Measurements from ENCODE around the gene EPHB2.

EPHB2 gene

DNA sequence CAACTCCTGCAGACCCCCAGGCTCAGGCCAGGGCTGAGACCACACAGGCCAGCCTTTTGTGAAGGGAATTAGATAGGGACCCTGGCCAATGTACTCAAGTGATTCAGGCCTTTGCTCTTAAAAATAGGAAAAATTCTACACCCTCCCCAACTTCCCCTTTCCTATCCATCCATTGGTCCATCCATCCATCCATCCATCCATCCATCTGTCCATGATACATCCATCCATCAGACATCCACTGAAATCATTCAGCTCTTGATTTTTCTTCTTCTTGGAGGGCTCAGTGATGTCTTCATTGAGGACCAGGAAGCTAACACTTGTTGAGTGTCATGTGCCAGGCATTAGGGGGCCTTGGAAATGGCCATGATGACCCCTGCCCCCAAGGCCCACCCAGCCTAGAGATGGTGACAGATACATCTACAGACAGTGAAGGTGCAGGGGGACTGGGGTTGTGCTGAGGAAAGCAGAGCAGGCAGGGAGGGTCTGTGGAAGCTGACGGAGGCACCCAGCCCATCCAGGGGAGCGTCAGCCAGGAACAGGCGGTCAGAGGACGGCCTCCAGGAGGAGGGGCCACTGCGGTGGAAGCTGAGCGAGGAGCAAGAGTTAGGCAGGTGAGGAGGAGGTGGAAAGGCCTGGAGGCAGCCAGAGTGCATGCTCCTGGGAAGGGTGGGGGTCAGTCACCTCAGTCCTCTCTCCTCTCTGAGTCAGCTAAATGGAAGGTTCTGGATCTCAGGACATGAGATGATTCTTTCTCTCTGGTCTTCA, 81.9 kb downstream of the EPHB2 start:
- Mint-ChIP-seq H3K9me3 (no peaks in the 10 kb centered on the region), H3K4me1 (ENCODE audit: low read depth) (no peaks in the 10 kb centered on the region), H3K4me3 (no peak overlapping the region), H3K27ac (no peak overlapping the region), H3K36me3 (ENCODE audit: low read depth) (no peaks in the 10 kb centered on the region), H3K27me3 (ENCODE audit: low read depth) (no peaks in the 10 kb centered on the region)
- no peak for DNase-seq (ENCODE audit: low spot score)

DNA sequence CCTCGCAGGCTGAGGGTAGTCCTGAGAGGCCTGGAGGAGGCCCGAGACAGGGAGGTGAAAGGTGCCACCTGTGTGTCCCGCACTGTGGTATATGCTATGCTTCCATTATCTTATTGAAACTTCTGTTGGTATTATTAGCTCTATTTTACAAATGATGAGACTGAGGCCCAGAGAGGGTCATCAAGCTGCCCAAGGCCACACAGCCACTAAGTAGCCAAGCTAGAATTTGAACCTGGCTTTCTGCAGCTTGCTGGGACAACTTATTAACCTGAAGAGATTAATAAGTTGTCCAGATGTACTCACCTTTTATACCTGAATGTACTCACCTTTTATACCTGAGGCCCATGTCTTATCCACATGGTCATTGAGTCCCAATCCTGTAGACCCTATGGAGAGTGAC, 83.0 kb downstream of the EPHB2 start:
- Mint-ChIP-seq H3K4me1 (ENCODE audit: low read depth) (no peaks in the 10 kb centered on the region), H3K27ac (no peak overlapping the region), H3K36me3 (ENCODE audit: low read depth) (no peaks in the 10 kb centered on the region), H3K27me3 (ENCODE audit: low read depth) (no peaks in the 10 kb centered on the region), H3K4me3 (no peak overlapping the region), H3K9me3 (no peaks in the 10 kb centered on the region)
- DNase-seq (ENCODE audit: low spot score), result no peak

DNA sequence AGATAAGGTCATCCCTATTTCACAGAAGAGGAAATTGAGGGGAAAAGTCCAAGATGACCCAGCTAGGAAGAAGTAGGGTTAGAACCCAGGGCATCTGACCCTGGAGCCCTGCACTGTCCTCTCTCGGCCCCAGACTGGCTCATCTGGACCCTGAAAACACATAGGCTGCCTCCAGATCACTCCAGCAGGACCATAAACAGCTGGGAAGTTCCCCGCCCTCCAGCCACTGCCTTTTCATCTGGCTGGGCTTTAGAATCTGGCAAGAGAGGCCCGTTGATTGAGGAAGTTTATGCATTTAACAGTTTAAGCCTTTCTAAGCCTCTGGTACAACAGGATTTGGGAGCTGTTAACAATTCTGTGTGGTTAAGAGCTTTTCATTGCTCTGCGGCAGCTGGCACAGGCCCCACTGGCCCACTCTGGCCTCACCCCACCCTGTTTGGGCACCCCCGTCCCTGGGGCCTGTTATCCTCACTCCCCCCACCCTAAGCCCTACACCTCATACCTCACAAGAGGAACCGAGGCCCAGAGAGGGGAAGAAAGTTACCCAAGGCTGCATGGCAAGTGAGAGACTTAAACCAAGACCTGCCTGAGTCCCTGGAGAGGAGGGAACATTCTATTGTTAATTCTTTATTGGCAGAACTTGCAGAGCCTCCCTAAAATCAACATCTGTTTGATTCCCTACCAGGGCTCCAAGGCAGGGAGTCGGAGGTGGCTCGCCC, 84.2 kb downstream of the EPHB2 start:
- Mint-ChIP-seq H3K4me1 (ENCODE audit: low read depth) (no peaks in the 10 kb centered on the region), H3K27me3 (ENCODE audit: low read depth) (no peaks in the 10 kb centered on the region), H3K36me3 (ENCODE audit: low read depth) (no peaks in the 10 kb centered on the region), H3K27ac (no peak overlapping the region), H3K9me3 (no peaks in the 10 kb centered on the region), H3K4me3 (no peak overlapping the region)
- DNase-seq (ENCODE audit: low spot score), result no peak

DNA sequence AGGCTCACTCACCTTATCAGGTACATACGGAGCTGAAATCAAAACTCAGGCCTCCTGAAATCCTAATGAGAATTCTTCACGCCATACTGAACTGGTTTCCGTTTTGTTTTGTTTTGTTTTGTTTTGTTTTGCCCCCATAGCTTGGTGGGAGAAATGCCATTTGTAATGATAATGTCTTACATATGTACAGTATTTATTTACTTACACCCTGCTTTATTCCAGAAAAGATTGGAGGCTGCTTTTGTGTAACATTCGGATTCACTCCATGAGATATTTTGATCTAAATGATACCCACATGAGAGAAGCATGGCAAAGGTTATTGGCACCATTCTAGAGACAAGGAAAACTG, 84.7 kb downstream of the EPHB2 start:
- H3K27me3 Mint-ChIP-seq (ENCODE audit: low read depth), result no peaks in the 10 kb centered on the region
- no peak overlapping the region for H3K27ac Mint-ChIP-seq
- DNase-seq (ENCODE audit: low spot score), result no peak
- no peak overlapping the region for H3K4me3 Mint-ChIP-seq
- no peaks in the 10 kb centered on the region for H3K4me1 Mint-ChIP-seq (ENCODE audit: low read depth)
- H3K36me3 Mint-ChIP-seq (ENCODE audit: low read depth), result no peaks in the 10 kb centered on the region
- H3K9me3 Mint-ChIP-seq, result no peaks in the 10 kb centered on the region

DNA sequence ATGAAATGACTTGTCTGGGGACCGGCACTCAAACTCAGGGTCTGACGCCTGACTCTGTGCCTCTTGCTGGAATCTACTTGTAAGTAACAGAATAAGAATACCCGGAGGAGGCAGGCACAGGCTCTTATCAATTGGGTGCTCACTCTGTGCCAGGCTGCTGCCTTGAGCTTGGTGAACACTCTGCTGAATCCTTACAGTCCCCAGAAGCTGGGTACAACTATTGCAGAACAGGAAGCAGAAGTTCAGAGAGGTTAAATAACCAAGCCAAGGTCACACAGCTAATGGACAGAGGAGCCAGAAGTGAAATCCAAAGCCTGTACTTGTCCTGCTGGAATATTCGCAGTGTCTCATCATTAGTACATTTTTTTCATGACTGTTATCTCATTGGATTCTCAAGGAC, 86.0 kb downstream of the EPHB2 start:
- no peak overlapping the region for H3K27ac Mint-ChIP-seq
- H3K36me3 Mint-ChIP-seq (ENCODE audit: low read depth), result no peaks in the 10 kb centered on the region
- H3K4me3 Mint-ChIP-seq, result no peak overlapping the region
- DNase-seq (ENCODE audit: low spot score), result no peak
- H3K27me3 Mint-ChIP-seq (ENCODE audit: low read depth), result no peaks in the 10 kb centered on the region
- H3K4me1 Mint-ChIP-seq (ENCODE audit: low read depth), result no peaks in the 10 kb centered on the region
- no peaks in the 10 kb centered on the region for H3K9me3 Mint-ChIP-seq

DNA sequence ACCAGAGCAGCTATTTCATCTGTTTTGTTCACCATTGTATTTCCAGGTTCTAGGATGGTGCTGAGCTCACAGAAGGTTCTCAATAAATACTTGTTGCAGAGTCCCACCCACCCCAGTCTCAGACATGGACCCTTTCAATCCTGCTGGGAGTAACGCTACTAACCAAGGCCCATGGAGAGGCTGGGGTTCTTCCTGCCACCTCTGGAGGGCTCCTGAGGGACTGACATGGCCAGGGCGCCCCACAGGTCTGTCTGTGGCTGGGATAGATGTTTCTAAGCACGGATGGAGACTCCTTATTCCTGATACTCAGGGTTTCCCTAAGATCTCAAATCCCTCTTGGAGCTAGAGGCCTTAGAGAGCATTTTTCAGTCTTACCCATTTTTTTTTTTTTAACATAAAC, 87.4 kb downstream of the EPHB2 start:
- H3K27me3 Mint-ChIP-seq (ENCODE audit: low read depth), result no peaks in the 10 kb centered on the region
- no peak overlapping the region for H3K27ac Mint-ChIP-seq
- no peak overlapping the region for H3K4me3 Mint-ChIP-seq

DNA sequence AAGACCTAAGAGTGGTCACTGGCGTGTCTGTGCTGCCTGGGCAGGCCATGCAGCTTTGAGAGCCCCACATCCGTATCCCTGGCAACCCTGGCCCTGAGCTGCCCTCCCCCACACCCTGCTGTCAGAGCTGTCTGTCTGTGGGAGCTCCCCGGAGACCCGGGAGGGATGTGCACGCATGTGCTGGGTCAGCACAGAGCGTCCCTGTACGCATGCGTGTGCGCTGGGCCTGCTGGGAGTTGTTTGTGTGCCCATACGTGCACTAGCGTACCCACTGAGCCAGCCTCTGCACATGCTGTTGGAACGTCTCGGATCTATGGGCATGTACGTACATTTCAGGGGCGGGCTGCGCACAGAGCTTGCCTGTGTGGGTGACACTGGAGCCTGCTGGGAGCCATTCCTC, 89.3 kb downstream of the EPHB2 start:
- H3K27me3 Mint-ChIP-seq (ENCODE audit: low read depth), result no peaks in the 10 kb centered on the region
- H3K9me3 Mint-ChIP-seq, result no peaks in the 10 kb centered on the region
- no peak overlapping the region for H3K4me3 Mint-ChIP-seq
- H3K36me3 Mint-ChIP-seq (ENCODE audit: low read depth), result no peaks in the 10 kb centered on the region
- no peak overlapping the region for H3K27ac Mint-ChIP-seq
- no peaks in the 10 kb centered on the region for H3K4me1 Mint-ChIP-seq (ENCODE audit: low read depth)
- no peak for DNase-seq (ENCODE audit: low spot score)

More for the DNA sequence above, 87.4 kb downstream of the EPHB2 start:
- H3K9me3 Mint-ChIP-seq, result no peaks in the 10 kb centered on the region
- H3K36me3 Mint-ChIP-seq (ENCODE audit: low read depth), result no peaks in the 10 kb centered on the region
- DNase-seq (ENCODE audit: low spot score), result no peak
- H3K4me1 Mint-ChIP-seq (ENCODE audit: low read depth), result no peaks in the 10 kb centered on the region

DNA sequence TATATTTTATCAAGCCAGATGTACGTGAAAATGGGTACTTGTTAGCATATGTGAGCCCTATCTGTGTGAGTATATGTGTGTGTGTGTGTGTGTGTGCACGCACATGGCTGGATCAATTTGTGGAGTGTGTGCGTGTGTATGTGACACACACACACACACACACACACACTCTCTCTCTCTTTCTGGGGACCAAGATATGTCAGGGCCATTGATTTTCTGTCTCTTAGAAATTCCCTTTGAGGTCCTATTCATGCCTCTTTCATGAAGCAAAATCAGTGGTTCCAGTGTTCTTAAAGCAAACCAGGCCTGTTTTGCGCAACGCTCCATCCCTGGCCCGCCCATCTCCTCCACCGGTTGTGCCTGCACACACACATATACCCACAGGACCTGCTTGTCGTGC, 90.0 kb downstream of the EPHB2 start:
- H3K36me3 Mint-ChIP-seq (ENCODE audit: low read depth), result no peaks in the 10 kb centered on the region
- DNase-seq (ENCODE audit: low spot score), result no peak
- H3K9me3 Mint-ChIP-seq, result no peaks in the 10 kb centered on the region
- no peaks in the 10 kb centered on the region for H3K4me1 Mint-ChIP-seq (ENCODE audit: low read depth)
- no peaks in the 10 kb centered on the region for H3K27me3 Mint-ChIP-seq (ENCODE audit: low read depth)
- no peak overlapping the region for H3K27ac Mint-ChIP-seq
- no peak overlapping the region for H3K4me3 Mint-ChIP-seq

DNA sequence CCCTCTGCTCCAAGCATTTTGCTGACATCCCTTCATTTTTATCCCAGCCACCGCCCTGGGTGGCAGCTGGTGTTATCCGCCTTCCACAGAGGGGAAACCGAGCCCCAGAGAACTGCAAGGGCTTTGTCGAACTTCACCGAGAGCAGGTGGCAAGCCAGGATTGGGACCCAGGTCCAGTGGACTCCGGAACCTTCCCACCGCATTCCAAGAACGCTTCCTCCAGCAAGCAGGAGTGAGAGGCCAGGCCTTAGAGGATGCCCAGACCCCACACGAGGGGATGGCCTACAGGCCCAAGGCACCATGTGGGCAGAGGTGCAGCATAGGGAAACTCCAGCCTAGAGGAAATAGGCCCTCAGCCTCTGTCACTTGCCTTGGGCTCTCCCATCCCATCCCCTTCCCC, 90.7 kb downstream of the EPHB2 start:
- Mint-ChIP-seq H3K4me3 (no peak overlapping the region), H3K36me3 (ENCODE audit: low read depth) (no peaks in the 10 kb centered on the region), H3K27ac (no peak overlapping the region), H3K4me1 (ENCODE audit: low read depth) (no peaks in the 10 kb centered on the region), H3K27me3 (ENCODE audit: low read depth) (no peaks in the 10 kb centered on the region), H3K9me3 (no peaks in the 10 kb centered on the region)
- no peak for DNase-seq (ENCODE audit: low spot score)

DNA sequence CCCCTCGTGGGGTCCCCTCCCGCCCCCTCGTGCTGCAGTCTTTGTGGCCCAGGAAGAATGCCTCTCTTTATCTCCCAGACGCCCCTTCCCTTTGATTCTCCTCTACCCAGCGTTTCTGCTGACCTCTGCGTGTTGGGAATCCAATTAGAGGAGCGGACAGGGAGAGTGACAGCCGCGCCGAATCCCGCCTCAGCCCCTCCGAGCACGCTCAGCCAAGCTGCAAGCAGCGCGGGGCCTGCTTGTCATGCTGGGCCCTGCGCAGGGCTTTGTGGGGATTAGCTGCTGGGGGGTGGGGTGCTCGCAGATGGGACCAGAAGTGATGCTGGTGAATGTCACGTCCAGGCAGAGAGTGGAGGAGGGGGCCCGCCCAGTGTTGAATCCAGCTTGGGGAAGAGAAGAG, 91.1 kb downstream of the EPHB2 start:
- H3K27me3 Mint-ChIP-seq (ENCODE audit: low read depth), result no peaks in the 10 kb centered on the region
- no peak for DNase-seq (ENCODE audit: low spot score)
- H3K9me3 Mint-ChIP-seq, result no peaks in the 10 kb centered on the region
- H3K36me3 Mint-ChIP-seq (ENCODE audit: low read depth), result no peaks in the 10 kb centered on the region
- H3K27ac Mint-ChIP-seq, result no peak overlapping the region
- no peak overlapping the region for H3K4me3 Mint-ChIP-seq
- no peaks in the 10 kb centered on the region for H3K4me1 Mint-ChIP-seq (ENCODE audit: low read depth)

DNA sequence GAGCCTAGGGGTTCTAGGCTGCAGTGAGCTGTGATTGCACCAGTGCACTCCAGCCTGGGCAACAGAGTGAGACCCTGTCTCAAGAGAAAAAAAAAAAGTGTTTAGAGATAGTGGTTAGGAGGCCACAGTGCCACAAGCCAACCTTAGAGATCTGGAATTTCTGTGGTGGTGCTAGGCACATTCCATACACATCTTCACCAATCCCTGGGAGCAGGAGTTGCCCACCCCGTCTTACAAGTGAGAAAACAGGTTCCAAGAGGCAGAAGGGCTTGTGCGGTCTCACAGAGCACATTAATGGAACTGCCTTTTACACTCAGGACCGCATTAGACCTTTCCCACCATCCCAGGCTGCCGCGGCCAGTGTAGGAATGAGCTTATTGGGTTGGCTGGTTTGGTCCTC, 93.2 kb downstream of the EPHB2 start:
- DNase-seq (ENCODE audit: low spot score), result no peak
- H3K4me1 Mint-ChIP-seq (ENCODE audit: low read depth), result no peaks in the 10 kb centered on the region
- no peak overlapping the region for H3K27ac Mint-ChIP-seq
- no peak overlapping the region for H3K4me3 Mint-ChIP-seq
- no peaks in the 10 kb centered on the region for H3K36me3 Mint-ChIP-seq (ENCODE audit: low read depth)
- no peaks in the 10 kb centered on the region for H3K9me3 Mint-ChIP-seq
- no peaks in the 10 kb centered on the region for H3K27me3 Mint-ChIP-seq (ENCODE audit: low read depth)

DNA sequence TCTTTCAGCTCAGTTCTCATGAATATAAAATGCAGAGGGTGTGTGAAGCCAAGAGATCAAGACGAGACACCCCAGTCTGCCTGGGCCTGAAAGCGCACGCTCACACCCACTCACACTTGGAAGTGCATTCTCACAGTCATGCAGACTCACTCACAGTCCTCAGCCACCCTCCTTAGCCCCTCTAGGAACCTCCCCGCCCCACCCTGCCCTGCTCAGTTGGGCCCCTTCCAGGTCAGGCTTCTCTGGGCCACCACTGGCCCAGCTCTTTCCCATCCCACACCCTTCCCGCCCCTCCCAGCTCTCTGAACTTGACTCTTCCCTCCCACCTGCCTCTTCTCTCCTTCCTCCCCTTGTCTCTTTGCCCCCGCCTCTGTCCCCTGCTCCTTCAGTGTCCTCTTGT, 93.8 kb downstream of the EPHB2 start:
- no peak overlapping the region for H3K4me3 Mint-ChIP-seq
- no peak for DNase-seq (ENCODE audit: low spot score)
- H3K4me1 Mint-ChIP-seq (ENCODE audit: low read depth), result no peaks in the 10 kb centered on the region
- no peak overlapping the region for H3K27ac Mint-ChIP-seq
- H3K36me3 Mint-ChIP-seq (ENCODE audit: low read depth), result no peaks in the 10 kb centered on the region
- H3K9me3 Mint-ChIP-seq, result no peaks in the 10 kb centered on the region
- H3K27me3 Mint-ChIP-seq (ENCODE audit: low read depth), result no peaks in the 10 kb centered on the region

DNA sequence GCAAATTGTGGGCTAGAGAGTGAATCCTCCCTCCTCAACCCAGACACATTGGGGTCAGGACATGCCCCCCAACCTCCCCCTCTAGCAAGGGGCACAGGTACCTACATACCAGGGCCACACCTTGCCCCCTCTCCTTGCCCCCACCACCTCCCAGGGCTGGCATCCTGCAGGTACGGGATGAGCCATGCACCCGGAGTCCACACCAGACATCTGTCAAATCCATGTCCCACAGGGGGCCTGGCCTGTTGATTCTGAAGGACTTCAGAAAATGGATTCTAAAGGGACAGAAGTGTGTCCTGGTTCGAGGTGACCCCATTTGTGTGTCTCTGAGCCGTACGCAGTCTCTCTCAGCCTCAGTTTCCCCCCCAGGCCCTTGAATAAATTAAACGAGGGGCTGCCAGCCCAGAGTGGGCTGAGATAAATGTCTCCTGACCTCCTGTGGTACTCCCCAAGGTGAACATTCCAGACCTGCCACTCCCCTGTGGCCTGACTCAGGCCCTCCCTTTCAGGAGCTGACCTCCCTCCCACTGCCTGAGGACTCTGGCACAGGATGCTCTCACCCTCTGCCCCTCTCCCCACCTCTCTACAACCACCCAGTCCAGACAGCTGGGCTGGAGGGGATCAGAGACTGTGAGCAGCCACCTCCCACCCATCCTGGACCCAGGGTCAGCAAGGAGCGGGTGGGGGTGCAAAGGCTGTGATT, 94.5 kb downstream of the EPHB2 start:
- no peaks in the 10 kb centered on the region for H3K36me3 Mint-ChIP-seq (ENCODE audit: low read depth)
- no peaks in the 10 kb centered on the region for H3K27me3 Mint-ChIP-seq (ENCODE audit: low read depth)
- no peaks in the 10 kb centered on the region for H3K9me3 Mint-ChIP-seq
- no peak for DNase-seq (ENCODE audit: low spot score)
- H3K4me1 Mint-ChIP-seq (ENCODE audit: low read depth), result no peaks in the 10 kb centered on the region
- H3K4me3 Mint-ChIP-seq, result no peak overlapping the region
- no peak overlapping the region for H3K27ac Mint-ChIP-seq

DNA sequence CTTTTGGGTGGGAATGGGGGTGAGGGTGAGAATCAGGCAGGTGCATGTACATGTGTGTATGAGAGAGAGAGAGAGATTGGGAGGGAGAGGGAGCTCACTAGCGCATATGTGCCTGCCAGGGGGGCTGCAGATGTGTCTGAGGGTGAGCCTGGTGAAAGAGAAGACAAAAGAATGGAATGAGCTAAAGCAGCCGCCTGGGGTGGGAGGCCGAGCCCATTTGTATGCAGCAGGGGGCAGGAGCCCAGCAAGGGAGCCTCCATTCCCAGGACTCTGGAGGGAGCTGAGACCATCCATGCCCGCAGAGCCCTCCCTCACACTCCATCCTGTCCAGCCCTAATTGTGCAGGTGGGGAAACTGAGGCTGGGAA, 95.0 kb downstream of the EPHB2 start:
- DNase-seq (ENCODE audit: low spot score), result no peak
- no peaks in the 10 kb centered on the region for H3K9me3 Mint-ChIP-seq

More for the DNA sequence above, 95.0 kb downstream of the EPHB2 start:
- H3K36me3 Mint-ChIP-seq (ENCODE audit: low read depth), result no peaks in the 10 kb centered on the region
- H3K4me3 Mint-ChIP-seq, result no peak overlapping the region
- no peaks in the 10 kb centered on the region for H3K4me1 Mint-ChIP-seq (ENCODE audit: low read depth)
- no peak overlapping the region for H3K27ac Mint-ChIP-seq
- H3K27me3 Mint-ChIP-seq (ENCODE audit: low read depth), result no peaks in the 10 kb centered on the region

Data from T-helper 2 cell treated with Interferon-gamma antibody and Interleukin-4, amounts not matched to agents 5 μg/mL and 100 μg/mL, for 36 hours (primary cell).